Gastroesophageal sphincter (tissue), 3 donors: ENCODE data around the gene FAM161B.

Source experiments
- CTCF ChIP-seq, 4 experiments: fragments of 200-600 bp in 2 of 4; fragments of 450-650 bp in 2 of 4; sonication (generic) in 1 of 4; IDR thresholded peaks; one replicate each; pipeline ENCODE4 v1.5.1; 2017 to 2019; ENCODE audit warnings: antibody characterized with exemption in 4 of 4, mild to moderate bottlenecking in 2 of 4, moderate library complexity in 2 of 4
- EP300 ChIP-seq: sonication (generic); formaldehyde crosslinking; IDR thresholded peaks from one replicate; pipeline ENCODE4 v1.6.1; 2017; ENCODE audit warnings: antibody characterized with exemption, mild to moderate bottlenecking
- POLR2A ChIP-seq, 2 donors: fragments of 450-650 bp; IDR thresholded peaks; one replicate each; pipeline ENCODE4 v1.6.1; 2017; ENCODE audit warnings: antibody characterized with exemption in 2 of 2, mild to moderate bottlenecking in 2 of 2, moderate library complexity in 1 of 2
- POLR2AphosphoS5 ChIP-seq: sonication (generic); formaldehyde crosslinking; IDR thresholded peaks from one replicate; pipeline ENCODE4 v1.6.1; 2017; ENCODE audit warnings: antibody characterized with exemption

DNA sequence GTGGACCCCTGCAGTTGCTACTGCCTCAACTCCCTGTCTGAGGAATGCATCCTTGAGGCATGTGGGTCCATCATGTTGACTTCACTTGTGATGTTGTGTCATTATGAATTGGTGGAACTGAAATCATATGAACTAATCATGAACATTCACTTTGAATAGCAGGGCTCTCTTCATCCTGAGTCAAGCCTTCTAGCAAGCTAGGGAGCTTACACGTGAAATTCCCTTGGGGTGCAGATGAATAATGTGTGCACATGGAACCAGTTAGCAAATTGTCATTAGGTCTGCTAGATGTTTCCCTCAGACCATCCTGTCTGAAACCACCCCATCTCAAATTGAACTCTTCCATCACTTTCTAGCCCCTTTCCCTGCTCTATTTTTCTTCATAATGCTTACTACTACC lies 3.8 kb upstream of the FAM161B start:
- TF ChIP-seq POLR2A (IDR thresholded peaks at IDR 0.05) (no peak), CTCF (IDR thresholded peaks at IDR 0.05) (no peak), EP300 (no peak), POLR2AphosphoS5 (no peak)
